T-helper 1 cell (primary cell): ENCODE data around the gene BMPR1B.
A peak's percentile ranks its signal among the peaks of the same experiment; 100 is the strongest.
"Not testable (repeated sequence)": the region's sequence is repeated elsewhere in the genome, so short reads cannot be mapped to it uniquely, and the experiment has no call there.

Source experiments
- DNase-seq, 5 donors: peaks; one replicate each; pipeline ENCODE4 v3.0.0-alpha.2; 2012 to 2020

BMPR1B gene

DNA sequence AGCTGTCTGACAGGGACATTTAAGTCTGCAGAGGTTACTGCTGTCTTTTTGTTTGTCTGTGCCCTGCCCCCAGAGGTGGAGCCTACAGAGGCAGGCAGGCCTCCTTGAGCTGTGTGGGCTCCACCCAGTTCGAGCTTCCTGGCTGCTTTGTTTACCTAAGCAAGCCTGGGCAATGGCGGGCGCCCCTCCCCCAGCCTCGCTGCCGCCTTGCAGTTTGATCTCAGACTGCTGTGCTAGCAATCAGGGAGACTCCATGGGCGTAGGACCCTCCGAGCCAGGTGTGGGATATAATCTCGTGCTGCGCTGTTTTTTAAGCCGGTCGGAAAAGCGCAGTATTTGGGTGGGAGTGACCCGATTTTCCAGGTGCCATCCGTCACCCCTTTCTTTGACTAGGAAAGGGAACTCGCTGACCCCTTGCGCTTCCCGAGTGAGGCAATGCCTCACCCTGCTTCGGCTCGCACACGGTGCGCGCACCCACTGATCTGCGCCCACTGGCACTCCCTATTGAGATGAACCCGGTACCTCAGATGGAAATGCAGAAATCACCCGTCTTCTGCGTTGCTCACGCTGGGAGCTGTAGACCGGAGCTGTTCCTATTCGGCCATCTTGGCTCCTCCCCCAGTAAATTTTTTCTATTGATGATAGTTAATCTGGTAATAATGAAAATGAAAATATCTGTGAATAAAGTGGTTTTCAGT lies 83.6 kb downstream of the BMPR1B start:
- DNase-seq = not testable (repeated sequence)

DNA sequence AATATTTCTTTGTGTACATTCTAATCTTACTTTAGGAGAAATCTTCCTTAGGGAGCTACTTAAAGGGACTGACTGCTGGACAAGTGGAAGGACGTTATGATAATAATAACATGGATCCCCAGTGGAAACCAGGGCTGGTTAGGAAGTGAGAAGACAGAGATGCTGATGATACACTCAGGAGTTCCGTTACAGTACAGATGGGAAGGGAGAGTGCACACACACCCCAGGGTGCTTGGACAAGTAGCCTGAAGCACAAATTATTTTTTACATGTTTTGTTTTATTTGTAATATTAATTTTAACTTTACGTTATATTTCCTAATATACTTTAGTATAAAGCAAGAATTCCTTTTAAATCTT lies 84.1 kb downstream of the BMPR1B start:
- DNase-seq = no peak

DNA sequence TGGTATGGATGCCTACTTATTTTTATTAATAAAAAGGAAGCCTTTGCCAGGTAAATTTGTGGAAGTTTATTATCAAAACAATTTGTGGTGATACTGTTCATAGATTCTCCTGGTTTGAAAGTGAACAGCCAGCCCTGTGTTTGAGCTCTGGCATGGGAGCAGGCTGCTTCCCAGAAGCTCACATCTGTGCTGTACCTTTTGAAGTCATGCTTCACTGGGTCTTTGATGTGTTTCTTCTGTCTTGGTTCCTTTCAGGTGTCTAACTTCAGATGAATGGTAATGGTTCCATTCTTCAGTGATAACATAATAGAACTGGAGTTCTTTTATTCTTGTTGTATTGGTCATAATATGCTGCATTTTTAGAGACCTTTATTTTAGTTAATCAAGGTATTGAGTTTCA lies 85.5 kb downstream of the BMPR1B start:
- no peak for DNase-seq

DNA sequence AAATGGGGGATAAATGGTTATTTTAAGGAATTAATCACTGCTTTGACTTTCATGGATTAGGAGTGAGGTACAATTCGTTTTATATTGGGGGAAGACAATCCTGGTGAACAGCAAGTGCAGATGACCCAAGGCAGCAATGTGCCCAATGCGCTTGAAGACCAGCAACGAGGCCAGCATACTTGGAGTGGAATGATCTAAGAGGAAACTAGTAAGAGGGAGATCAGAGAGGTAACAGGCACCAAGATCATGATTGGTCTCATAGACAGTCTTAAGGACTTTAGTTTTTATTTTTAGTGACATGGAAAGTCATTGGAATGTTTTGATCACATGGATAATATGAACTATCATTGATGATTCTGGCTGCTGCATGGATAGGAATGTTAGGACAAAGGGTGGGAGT lies 90.6 kb downstream of the BMPR1B start:
- no peak for DNase-seq

DNA sequence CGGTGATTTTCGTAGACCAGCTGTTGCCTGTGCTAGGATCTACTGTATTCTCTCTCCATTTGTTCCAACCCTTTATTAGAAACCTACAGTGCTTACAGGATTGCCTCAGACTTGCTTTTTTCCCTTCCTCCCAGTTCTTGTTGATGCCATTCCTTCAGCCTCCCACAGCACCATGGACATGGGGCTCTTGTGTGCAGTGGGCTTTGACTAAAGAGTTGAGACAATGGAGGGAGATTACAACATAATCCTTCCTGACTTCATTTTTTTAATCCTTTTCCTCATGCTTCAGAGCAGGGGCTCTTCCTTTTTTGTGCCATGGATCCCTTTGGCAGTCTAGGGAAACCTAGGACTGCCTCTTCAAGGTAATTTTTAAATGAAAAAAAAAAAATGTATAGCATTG lies 92.1 kb downstream of the BMPR1B start:
- DNase-seq = no peak

DNA sequence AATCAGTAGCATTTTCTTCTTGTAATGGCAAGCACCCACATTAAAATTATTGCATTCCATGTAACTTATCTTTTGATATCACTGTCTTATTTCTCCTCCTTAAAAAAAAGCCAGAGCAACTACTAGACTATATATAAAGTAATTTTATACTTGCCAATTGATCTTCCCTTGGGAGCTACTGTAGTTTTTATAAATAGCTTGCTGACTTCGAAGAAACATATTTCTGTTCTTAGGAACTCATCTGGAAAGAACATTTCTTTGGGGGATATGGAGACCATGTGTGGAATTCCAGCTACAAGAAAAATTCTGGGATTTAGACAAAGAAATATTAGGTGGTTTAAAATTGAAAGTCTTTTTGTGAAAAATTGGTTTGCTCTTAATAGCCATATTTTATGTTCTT lies 94.9 kb downstream of the BMPR1B start:
- DNase-seq = no peak

DNA sequence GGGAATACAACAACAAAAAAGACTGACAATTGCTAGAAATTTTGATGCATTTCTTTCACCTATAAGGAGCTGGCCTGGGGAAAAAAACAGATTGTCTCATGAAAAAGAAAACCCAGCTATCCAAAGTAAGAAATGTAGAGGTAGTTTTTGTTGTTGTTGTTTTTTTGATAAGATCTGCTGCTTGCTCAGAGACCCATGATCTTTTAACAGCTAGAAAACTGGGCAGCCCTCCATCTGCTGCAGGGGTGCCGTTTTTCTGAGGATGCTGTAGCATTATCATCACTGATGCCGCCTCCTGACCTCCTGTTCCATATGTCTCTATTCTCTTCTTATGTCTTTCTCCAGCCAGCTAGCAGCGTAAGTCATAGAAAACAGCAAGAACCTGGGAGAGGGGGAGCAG lies 98.3 kb downstream of the BMPR1B start:
- no peak for DNase-seq

DNA sequence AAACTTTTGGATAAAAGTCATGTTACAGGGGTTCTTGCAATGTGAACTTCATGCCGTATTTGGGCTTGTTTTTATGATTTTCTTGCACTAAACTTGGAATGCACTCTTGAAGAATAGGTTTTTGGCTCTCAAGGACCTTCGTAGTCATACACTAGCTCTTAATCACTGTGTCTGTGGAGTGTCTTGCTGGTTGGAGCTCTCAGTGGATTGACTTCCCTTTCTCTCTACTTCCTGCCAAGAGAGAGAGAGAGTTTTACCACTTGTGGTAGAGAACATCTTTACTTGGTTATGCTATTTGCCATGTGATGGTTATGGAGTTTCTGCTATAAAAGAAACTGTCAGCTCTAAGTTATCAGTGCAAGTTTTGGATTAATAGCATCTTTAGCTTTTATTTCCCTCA lies 112.4 kb downstream of the BMPR1B start:
- no peak for DNase-seq

DNA sequence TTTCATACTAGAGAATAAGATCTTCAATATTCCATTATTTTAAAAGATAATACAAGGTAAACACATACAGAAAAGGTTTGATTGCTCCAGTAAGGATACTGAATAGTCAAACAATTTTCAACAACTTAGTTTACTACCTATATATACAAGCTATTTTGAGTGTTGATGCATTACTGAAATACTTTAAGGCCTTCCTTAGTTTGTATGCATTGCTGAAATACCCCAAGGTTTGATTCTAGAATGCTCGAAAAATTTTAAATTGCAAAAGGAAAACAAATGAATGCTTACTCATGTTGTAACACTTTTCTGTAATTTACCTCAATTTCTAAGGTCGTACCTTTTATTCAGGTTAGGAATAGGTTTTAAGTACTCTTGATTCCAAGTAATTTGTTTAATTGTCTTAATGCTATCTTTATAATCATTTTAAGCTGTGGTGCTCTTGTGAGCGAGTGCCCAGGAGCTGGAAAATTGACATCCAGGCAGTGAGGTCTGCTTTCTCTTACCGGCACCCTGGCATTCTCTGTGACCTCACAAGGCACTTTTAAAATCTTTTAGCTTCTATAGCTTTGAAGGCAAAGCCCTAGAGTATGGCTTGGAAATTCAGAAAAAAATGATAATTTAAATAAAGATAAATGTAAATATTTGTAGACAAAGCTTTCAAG lies 114.0 kb downstream of the BMPR1B start:
- DNase-seq = no peak

DNA sequence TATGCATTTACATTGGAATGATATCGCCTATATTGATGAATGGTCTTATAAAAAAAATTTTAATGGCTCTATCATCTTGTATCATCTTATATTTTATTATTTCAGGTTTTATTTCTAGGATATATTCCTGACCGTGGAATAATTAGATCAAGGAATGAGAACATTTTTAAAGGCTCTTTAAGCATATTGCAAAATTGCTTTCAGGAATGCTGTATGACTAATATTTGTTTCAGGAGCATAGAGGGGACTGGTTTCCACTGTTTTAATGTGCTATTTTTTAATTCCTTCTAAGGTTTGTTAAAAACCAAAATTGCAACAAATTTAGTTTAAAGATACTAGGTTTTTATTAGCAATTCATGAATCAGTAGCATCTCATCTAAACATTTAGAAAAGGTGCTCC lies 120.2 kb downstream of the BMPR1B start:
- no peak for DNase-seq

DNA sequence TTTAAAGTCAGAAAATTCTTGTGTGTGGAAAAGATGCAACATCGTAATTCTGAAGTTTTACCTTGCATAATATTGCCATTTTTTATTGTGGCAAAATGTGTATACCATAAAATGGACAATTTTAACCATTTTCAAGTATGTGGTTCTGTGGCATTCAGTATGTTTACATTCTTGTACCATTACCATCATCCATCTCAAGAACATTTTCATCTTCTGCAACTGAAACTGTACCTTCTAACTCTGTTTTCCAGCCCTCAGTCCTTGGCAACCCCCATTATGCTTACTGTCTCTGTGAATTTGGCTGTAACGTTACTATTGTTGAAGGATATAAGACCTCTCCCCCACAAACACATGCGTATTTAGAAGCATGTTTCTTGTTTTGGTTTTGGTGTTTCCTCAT lies 123.2 kb downstream of the BMPR1B start:
- DNase-seq = no peak

DNA sequence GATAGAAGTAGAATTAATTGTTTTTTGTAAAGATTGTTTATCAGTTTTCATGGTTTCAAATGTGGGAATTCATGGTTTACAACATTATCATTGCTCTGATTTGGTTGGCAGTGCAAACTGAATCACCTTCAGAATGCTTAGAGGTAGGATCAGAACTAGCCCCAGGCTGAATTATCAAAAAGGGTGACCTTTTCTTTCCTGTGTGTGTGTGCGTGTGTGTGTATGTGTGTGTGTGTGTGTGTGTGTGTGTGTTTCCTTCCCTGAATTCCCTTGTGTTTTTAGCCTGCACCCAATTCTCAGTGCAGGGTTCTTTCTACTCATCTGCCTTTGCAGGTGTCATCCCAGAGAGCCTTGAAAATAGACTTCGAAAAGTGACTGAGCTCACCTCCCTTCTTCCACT lies 125.0 kb downstream of the BMPR1B start:
- no peak for DNase-seq

DNA sequence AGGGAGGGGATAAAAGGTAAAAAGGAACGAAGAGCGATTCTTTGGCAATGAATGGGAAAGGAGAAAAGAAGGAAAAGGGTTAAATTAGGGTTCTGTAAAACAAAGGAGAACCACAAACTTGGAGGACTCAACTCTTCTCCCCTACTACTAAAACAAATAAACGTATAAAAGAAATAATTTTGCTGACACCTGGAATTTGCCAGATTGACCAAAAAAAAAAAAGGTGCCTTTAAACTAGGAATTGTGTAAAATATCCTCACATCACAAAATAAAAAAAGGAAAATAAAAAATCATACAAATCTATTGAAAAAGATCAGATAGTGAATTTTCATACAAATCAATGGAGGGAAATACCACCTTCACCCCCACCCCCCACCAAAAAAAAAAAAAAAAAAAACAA lies 129.3 kb downstream of the BMPR1B start:
- DNase-seq = no peak

DNA sequence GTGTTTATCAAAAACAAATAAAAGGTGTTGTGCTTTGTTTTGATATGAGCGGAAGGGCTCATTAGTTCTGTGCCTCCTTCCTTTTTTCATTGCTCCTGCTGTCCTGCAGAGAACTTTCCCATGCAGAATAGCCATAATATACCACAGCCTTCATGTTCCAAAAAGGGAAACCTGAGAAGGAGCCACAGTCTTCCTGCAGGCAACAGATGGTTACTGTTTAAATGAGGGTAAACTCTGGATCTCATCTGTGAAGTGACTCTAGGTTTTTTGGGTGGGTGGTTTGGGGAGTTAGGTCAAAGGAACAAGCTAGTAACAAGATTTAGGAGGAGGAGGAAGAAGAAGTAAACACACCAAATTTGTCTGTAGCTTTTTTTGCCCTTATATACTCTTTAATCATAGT lies 131.8 kb downstream of the BMPR1B start:
- no peak for DNase-seq

DNA sequence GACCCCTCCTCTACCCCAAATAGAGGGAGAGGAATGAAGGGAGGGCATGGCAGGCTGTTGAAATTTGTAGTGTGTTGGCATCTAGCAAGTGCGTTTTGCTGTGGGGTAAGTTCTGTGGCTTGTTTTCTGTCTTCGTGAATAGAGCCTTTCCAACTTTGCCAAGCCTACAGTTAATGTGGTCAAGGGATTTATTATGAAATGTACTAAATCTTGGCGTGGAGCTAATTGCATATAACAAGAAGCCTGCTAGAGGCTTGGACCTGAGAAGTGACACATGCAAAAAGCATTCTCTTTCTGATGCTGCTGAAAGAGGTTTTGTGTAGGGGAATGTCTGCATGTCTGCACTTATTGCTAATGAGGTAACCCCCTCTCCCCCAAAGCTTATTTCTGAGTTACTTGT lies 132.2 kb downstream of the BMPR1B start:
- DNase-seq = no peak

DNA sequence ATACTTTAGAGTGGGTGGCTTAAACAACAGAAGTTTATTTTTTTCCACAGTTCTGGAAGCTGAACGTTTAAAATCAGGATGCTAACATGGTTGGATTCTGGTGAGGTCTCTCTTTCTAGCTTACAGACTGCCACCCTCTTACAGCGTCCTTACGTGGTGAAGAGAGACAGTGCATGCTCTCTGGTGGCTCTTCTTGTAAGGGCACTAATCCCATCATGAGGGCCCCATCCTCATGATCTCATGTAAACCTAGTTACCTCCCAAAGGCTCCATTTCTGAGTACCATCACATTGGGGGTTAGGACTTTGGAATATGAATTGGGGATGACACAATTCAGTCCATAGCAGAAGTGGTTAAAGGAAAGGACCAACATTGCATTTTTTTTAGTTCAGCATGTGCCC lies 132.8 kb downstream of the BMPR1B start:
- no peak for DNase-seq

DNA sequence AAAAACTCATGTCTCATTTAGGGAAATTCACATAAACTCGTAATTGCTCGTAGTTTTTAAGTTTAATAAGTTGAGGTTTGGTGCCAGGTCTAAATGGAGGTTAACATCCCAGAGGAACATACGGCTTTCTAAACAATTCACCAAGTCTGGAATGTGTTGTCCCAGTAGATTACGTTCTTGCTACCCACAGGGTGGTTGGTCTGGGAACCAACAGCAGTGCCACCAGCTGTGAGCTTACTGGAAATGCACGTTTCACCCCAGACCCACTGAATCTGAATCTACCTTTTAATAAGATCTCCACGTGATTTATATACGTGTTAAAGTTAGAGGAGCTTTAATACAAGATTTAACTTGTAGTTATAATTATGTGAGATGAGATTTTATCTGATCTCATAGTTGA lies 134.3 kb downstream of the BMPR1B start:
- no peak for DNase-seq

DNA sequence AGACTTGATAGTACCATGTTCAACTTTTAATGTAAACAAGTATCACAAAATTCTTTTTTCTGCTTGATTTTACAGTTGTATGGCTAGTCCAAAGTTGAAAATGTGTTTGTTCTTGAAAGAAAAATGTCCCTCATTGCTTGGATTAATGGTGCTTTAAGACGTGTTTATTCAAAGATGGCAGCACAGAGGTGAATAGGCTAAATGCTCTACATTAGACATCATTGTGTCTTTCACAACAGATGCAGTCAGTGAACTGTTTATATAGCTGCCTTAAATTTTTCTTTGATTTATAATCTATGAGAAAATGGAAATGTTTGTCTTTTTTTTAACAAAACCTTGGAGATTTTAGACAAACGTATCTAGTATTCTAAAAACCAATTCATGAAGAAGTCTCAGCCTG lies 137.3 kb downstream of the BMPR1B start:
- no peak for DNase-seq

DNA sequence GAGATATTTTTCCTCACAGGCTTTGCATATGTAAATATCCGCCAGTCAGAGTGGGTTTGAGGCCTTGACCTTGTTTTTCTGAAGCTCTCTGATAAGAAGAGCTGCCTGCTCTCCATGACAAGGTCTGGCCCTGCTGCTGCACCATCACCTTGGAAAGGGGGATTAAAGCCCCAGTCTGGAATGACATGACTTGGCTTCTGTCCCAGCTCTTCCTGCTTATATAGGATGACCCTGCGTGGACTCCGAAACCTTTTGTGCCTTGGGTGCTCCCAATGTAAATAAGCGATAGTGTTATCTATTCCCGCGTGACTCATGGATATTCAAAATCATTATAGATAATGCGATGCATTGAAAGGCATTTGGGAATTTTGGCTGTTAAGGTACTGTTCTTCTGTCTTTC lies 139.3 kb downstream of the BMPR1B start:
- DNase-seq = no peak

DNA sequence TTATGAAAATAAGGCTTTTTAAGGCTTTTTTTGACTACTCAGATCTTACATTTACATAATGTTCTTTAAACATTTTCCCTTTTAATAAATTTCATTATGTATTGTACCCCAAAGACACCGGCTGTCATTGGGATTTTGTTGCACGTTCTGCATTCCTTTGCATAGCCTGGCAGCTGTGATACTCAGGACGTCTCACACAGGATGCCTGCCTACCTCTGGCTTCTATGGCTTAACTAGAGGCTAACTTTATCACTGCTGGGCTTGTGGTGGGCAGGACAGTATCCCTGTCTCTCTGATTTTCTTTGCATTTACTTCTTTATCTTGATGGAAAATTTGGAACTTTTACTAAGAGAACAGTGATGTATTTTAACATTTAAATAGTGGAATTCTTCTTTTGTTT lies 147.8 kb downstream of the BMPR1B start:
- DNase-seq = no peak

DNA sequence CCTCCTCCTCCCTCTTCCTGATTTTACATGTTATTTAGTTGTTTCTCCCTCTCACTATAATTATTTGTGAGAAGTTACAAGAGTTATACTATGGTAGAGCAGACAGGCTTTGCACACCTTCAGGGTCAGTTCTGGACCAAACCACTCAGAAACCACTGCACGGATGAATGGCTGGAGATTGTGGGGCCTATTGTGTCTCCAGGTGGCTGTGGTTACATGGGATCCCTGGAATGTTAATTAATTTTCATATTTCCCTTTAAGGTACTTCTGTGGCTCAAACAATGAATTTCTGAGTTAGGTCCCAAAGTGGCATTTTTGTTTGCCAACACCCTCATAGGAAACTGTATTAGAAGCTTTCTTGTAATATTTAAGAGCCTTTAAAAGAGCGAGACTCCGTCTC lies 151.9 kb downstream of the BMPR1B start:
- DNase-seq = no peak

DNA sequence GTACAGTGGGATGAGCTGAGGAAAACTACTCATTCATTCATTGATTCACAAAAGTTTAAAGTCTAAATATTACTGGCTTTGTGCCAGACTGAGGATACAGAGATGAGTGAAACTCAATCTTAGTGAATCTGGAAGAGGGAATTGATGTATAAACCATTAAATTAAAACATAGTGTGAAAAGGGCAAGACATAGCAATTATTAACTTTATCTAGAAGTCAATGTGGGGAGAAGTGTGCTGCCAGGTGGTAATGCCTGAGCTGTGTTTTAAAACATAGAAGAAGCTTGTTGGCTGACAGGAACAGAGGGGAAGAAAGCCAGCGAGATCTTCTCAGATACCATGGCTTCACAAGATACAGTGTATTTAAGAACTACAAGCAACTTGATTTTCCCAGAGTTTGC lies 153.4 kb downstream of the BMPR1B start:
- no peak for DNase-seq

DNA sequence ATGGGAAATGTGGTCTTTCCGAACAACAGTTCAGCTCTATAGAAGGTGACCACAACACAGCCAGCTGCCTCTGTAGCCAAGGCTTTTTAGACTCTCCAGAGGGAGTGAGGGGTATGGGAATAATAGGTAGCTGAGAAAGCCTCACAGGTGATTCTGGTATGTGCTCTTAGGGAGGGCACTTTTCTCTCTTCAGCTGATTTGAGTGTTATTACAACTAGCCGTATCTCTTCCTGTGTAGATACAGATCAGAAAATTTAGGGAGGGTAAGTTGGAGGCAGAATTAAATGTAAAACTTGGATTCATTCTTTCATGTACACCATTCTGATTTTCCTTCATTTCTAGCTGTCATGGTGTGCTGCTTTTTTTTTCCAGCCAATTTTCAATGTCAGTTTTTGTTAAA lies 154.9 kb downstream of the BMPR1B start:
- peak in 1 of 5 donors; percentile 5 for DNase-seq

DNA sequence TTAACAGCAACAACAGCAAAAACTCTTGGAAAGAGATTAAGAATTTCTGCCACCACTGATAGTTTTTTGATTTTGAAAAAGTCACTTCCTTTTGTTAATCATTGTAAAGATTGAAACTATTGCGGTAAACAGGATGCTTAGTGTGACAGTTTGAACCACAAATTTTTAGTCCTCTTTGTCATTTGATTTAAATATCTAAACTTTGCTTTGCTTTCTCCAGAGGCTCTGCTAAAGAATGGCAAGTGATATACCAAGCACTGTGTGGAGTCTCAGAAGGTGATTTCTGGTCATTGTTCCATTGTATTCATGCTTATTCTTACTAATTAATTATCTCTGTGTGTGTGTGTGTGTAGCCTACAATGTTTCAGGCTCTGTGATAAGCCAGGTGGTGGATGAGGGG lies 155.6 kb downstream of the BMPR1B start:
- DNase-seq = peak in 1 of 5 donors; percentile 49

DNA sequence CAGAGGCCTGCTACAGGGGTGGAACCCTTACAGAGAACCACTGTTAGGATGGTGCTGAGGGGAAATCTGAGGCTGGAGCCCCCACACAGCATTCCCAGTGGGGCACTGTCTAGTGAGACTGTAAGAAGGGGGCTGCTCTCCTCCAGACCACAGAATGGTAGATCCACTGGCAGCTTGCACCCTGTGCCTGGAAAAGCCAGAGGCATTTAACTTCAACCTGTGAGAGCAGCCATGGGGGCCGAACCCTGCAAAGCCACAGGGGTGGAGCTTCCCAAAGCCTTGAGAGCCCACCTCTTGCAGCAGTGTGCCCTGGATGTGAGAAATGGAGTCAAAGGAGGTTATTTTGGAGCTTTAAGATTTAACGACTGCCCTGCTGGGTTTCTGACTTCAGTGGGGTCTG lies 159.4 kb downstream of the BMPR1B start:
- DNase-seq = no peak
